Measurements from ENCODE around the gene CRHR1.

CRHR1 gene

GRCh38 chr17:45759761-45760160 lies 24.4 kb upstream of the CRHR1 start:
- DNase-seq, result no peak

- no peak for DNase-seq
Observed at GRCh38 chr17:45761957-45762565, 22.1 kb upstream of the CRHR1 start.

- no peak for DNase-seq
Observed at GRCh38 chr17:45763182-45763581, 20.9 kb upstream of the CRHR1 start.

GRCh38 chr17:45764479-45764878 lies 19.6 kb upstream of the CRHR1 start:
- DNase-seq, result no peak

GRCh38 chr17:45768000-45768399 lies 16.1 kb upstream of the CRHR1 start:
- no peak for DNase-seq

GRCh38 chr17:45770632-45771270 lies 13.4 kb upstream of the CRHR1 start:
- no peak for DNase-seq

GRCh38 chr17:45771271-45771959 lies 12.7 kb upstream of the CRHR1 start:
- no peak for DNase-seq

GRCh38 chr17:45775148-45775547 lies 9.0 kb upstream of the CRHR1 start:
- no peak for DNase-seq

- DNase-seq, result no peak
Observed at GRCh38 chr17:45775576-45776011, 8.5 kb upstream of the CRHR1 start.

- DNase-seq, result no peak
Observed at GRCh38 chr17:45776896-45777295, 7.2 kb upstream of the CRHR1 start.

- DNase-seq, result no peak
Observed at GRCh38 chr17:45777388-45777787, 6.7 kb upstream of the CRHR1 start.

- DNase-seq, result no peak
Observed at GRCh38 chr17:45780921-45781320, 3.2 kb upstream of the CRHR1 start.

GRCh38 chr17:45782889-45783592 lies 1.1 kb upstream of the CRHR1 start:
- no peak for DNase-seq

- no peak for DNase-seq
Observed at GRCh38 chr17:45783593-45784292, 377 bp upstream of the CRHR1 start.

- DNase-seq, result no peak
Observed at GRCh38 chr17:45784741-45785479, 790 bp downstream of the CRHR1 start.

- no peak for DNase-seq
Observed at GRCh38 chr17:45785480-45786193, 1.5 kb downstream of the CRHR1 start.

GRCh38 chr17:45786349-45786748 lies 2.2 kb downstream of the CRHR1 start:
- no peak for DNase-seq

- no peak for DNase-seq
Observed at GRCh38 chr17:45787044-45787443, 2.9 kb downstream of the CRHR1 start.

GRCh38 chr17:45787656-45788055 lies 3.5 kb downstream of the CRHR1 start:
- no peak for DNase-seq

GRCh38 chr17:45788057-45788456 lies 3.9 kb downstream of the CRHR1 start:
- DNase-seq, result no peak

GRCh38 chr17:45789874-45790273 lies 5.8 kb downstream of the CRHR1 start:
- DNase-seq, result no peak
